Muscle of leg (tissue), 16 donors: ENCODE results near the gene OR6K3. TPM values are rescaled to one million over a fixed set of nuclear protein-coding genes. Genes with fewer than 3 reads are reported as not detected.

Experiments used
- DNase-seq: peaks from one replicate; pipeline ENCODE4 v3.0.0; 2013
- H3K27ac ChIP-seq: one replicate; pipeline ENCODE4 v1.5.1; 2013; ENCODE audit warnings: mild to moderate bottlenecking, low read length, control low read depth
- H3K27me3 ChIP-seq: one replicate; pipeline ENCODE4 v1.6.1; 2013; ENCODE audit warnings: low read length; ENCODE audit not compliant: control insufficient read depth, insufficient read depth
- H3K36me3 ChIP-seq: one replicate; pipeline ENCODE4 v1.6.1; 2013; ENCODE audit warnings: low read length; ENCODE audit not compliant: control insufficient read depth, insufficient read depth
- H3K4me1 ChIP-seq: one replicate; pipeline ENCODE4 v1.6.1; 2013; ENCODE audit warnings: low read length; ENCODE audit not compliant: control insufficient read depth, insufficient read depth
- H3K4me3 ChIP-seq: one replicate; pipeline ENCODE4 v1.5.1; 2013; ENCODE audit warnings: low read length, control low read depth
- H3K9me3 ChIP-seq: replicated peaks from 2 replicates; pipeline ENCODE4 v1.6.1; 2013; ENCODE audit warnings: low read depth, low read length; ENCODE audit not compliant: control insufficient read depth
- WGBS: methylation state at CpG from one replicate; pipeline ENCODE4 v1.1.5; 2013; ENCODE audit warnings: missing lambda C conversion rate; ENCODE audit not compliant: insufficient coverage; 5-methylcytosine and 5-hydroxymethylcytosine counted together
- long read RNA-seq, 11 donors: transcript quantifications; one replicate each; lab custom pipeline, GENCODE V29; 2026
- polyA plus RNA-seq, 8 donors: library from polyadenylated mRNA; unstranded; fragments of 120-200 nt; gene quantifications; one replicate each; pipeline versions ENCODE4 v1.2.1 to v1.2.3, GENCODE V29; 2013; ENCODE audit warnings: inconsistent platforms in 1 of 8, low replicate concordance in 1 of 8; ENCODE audit not compliant: insufficient read length in 8 of 8, insufficient read depth in 1 of 8
- total RNA-seq: library from RNA; stranded (reverse); fragments of 120-200 nt; gene quantifications from one replicate; pipeline ENCODE4 v1.2.4, GENCODE V29; 2013

OR6K3 gene
- total RNA-seq (not detected), polyA plus RNA-seq (not detected)
- long read RNA-seq, donor 1: 0 reads
- long read RNA-seq, donor 2: 0 reads
- long read RNA-seq, donor 3: 0 reads
- long read RNA-seq, donor 4: 0 reads
- long read RNA-seq, donor 5: 0 reads
- long read RNA-seq, donor 6: 0 reads
- long read RNA-seq, donor 7: 0 reads
- long read RNA-seq, donor 8: 0 reads
- long read RNA-seq, donor 9: 0 reads
- long read RNA-seq, donor 10: 0 reads
- long read RNA-seq, donor 11: 0 reads

- Histone ChIP-seq H3K27ac (no peak within 1 kb of the TSS), H3K4me1 (no peaks in the 10 kb centered on the region), H3K9me3 (no peaks in the 10 kb centered on the region), H3K27me3 (no peaks in the 10 kb centered on the region), H3K36me3 (no peaks in the 10 kb centered on the region), H3K4me3 (no peak within 1 kb of the TSS)
- no CpG with 5 or more reads among the region's 2 CpGs for WGBS
- DNase-seq: no peak
These were observed at the start of gene OR6K3 for GRCh38 chr1:158720620-158721019. Gene OR6K3 (minus strand): TSS chr1:158720720. CDS start chr1:158718115, 2,605 bp downstream.

GRCh38 chr1:158754420-158754819 is 33.9 kb upstream of the OR6K3 start, which contains the start of gene OR6K6:
Gene OR6K6 (plus strand): TSS chr1:158754720. CDS start chr1:158754888, 168 bp downstream.
- no CpG with 5 or more reads among the region's 2 CpGs for WGBS
- no peak within 1 kb of the TSS for H3K27ac ChIP-seq
- H3K9me3 ChIP-seq: no peaks in the 10 kb centered on the region
- H3K4me1 ChIP-seq: no peaks in the 10 kb centered on the region
- DNase-seq: no peak
- H3K27me3 ChIP-seq: no peaks in the 10 kb centered on the region
- H3K4me3 ChIP-seq: no peak within 1 kb of the TSS
- H3K36me3 ChIP-seq: no peaks in the 10 kb centered on the region

- no peak for DNase-seq
- Histone ChIP-seq H3K4me1 (no peaks in the 10 kb centered on the region), H3K36me3 (no peaks in the 10 kb centered on the region), H3K9me3 (no peaks in the 10 kb centered on the region), H3K27me3 (no peaks in the 10 kb centered on the region), H3K27ac (no peak overlapping the region), H3K4me3 (no peak overlapping the region)
- 96% methylated on average over 5 of the region's 9 CpGs for WGBS
These were observed 31.7 kb upstream of the OR6K3 start for GRCh38 chr1:158752155-158752712.

GRCh38 chr1:158735848-158736247 is 15.3 kb upstream of the OR6K3 start:
- H3K27ac ChIP-seq: no peak overlapping the region
- H3K9me3 ChIP-seq: no peaks in the 10 kb centered on the region
- H3K27me3 ChIP-seq: no peaks in the 10 kb centered on the region
- H3K4me1 ChIP-seq: no peaks in the 10 kb centered on the region
- H3K4me3 ChIP-seq: no peak overlapping the region
- no peaks in the 10 kb centered on the region for H3K36me3 ChIP-seq
- DNase-seq: no peak

- Histone ChIP-seq H3K36me3 (no peaks in the 10 kb centered on the region), H3K27me3 (no peaks in the 10 kb centered on the region), H3K4me1 (no peaks in the 10 kb centered on the region), H3K4me3 (no peak overlapping the region), H3K27ac (no peak overlapping the region), H3K9me3 (no peaks in the 10 kb centered on the region)
- DNase-seq: no peak
- WGBS: 20% methylated on average over 1 of the region's 2 CpGs
These were observed 12.0 kb upstream of the OR6K3 start for GRCh38 chr1:158732524-158732923.

GRCh38 chr1:158731707-158732106 is 11.2 kb upstream of the OR6K3 start:
- no peak overlapping the region for H3K4me3 ChIP-seq
- WGBS: 79% methylated on average over 4 of the region's 4 CpGs
- no peaks in the 10 kb centered on the region for H3K4me1 ChIP-seq
- no peaks in the 10 kb centered on the region for H3K36me3 ChIP-seq
- no peaks in the 10 kb centered on the region for H3K27me3 ChIP-seq
- DNase-seq: no peak
- no peaks in the 10 kb centered on the region for H3K9me3 ChIP-seq
- H3K27ac ChIP-seq: no peak overlapping the region

GRCh38 chr1:158730453-158730852 is 9.9 kb upstream of the OR6K3 start:
- DNase-seq: no peak
- no peaks in the 10 kb centered on the region for H3K4me1 ChIP-seq
- no CpG with 5 or more reads among the region's 4 CpGs for WGBS

GRCh38 chr1:158728510-158729225 is 8.1 kb upstream of the OR6K3 start:
- WGBS: no CpG with 5 or more reads among the region's 3 CpGs
- no peaks in the 10 kb centered on the region for H3K4me1 ChIP-seq
- H3K27ac ChIP-seq: no peak overlapping the region
- H3K27me3 ChIP-seq: no peaks in the 10 kb centered on the region
- H3K36me3 ChIP-seq: no peaks in the 10 kb centered on the region
- H3K4me3 ChIP-seq: no peak overlapping the region
- no peak for DNase-seq
- H3K9me3 ChIP-seq: no peaks in the 10 kb centered on the region

More at GRCh38 chr1:158730453-158730852, 9.9 kb upstream of the OR6K3 start:
- Histone ChIP-seq H3K36me3 (no peaks in the 10 kb centered on the region), H3K4me3 (no peak overlapping the region), H3K27me3 (no peaks in the 10 kb centered on the region), H3K9me3 (no peaks in the 10 kb centered on the region), H3K27ac (no peak overlapping the region)

GRCh38 chr1:158724442-158724841 is 3.9 kb upstream of the OR6K3 start:
- no peaks in the 10 kb centered on the region for H3K27me3 ChIP-seq
- 88% methylated on average over 5 of the region's 5 CpGs for WGBS
- no peak for DNase-seq

GRCh38 chr1:158719664-158720063 is 856 bp downstream of the OR6K3 start:
- no peak overlapping the region for H3K27ac ChIP-seq
- no peak overlapping the region for H3K4me3 ChIP-seq
- no peaks in the 10 kb centered on the region for H3K9me3 ChIP-seq
- no peaks in the 10 kb centered on the region for H3K27me3 ChIP-seq
- no peaks in the 10 kb centered on the region for H3K4me1 ChIP-seq
- DNase-seq: no peak
- H3K36me3 ChIP-seq: no peaks in the 10 kb centered on the region
- whole genome bisulfite sequencing: no CpG with 5 or more reads among the region's 3 CpGs

More at GRCh38 chr1:158724442-158724841, 3.9 kb upstream of the OR6K3 start:
- Histone ChIP-seq H3K27ac (no peak overlapping the region), H3K9me3 (no peaks in the 10 kb centered on the region), H3K4me3 (no peak overlapping the region), H3K4me1 (no peaks in the 10 kb centered on the region), H3K36me3 (no peaks in the 10 kb centered on the region)
